HCEC 1CT (cell line): ENCODE results near the gene PHACTR1.

Source experiments
- DNase-seq: peaks from one replicate; pipeline ENCODE4 v3.0.0-alpha.2; 2017

PHACTR1 gene

GRCh38 chr6:13275435-13275989 lies 558.9 kb downstream of the PHACTR1 start:
- no peak for DNase-seq

DNA sequence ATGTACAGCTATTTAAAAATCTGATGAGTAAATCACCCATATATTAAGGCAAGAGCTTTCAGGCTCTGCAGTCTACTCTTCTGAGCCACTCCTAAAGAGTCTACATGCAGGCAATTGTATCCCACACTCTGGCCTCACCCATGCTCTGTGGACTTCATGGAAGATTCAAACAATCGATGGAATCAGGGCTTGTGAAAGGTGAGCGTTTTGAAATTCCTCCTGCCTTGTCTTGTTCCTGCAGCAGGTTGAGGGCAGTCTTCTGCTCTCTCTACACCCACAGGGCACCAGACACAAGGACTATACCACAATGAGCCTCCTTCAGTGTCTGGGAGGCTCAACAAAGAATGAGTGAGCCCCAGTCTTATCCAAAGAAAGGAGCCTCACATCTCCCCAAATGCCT lies 560.7 kb downstream of the PHACTR1 start:
- no peak for DNase-seq

- no peak for DNase-seq
Observed at GRCh38 chr6:13278164-13278563, 561.6 kb downstream of the PHACTR1 start.

DNA sequence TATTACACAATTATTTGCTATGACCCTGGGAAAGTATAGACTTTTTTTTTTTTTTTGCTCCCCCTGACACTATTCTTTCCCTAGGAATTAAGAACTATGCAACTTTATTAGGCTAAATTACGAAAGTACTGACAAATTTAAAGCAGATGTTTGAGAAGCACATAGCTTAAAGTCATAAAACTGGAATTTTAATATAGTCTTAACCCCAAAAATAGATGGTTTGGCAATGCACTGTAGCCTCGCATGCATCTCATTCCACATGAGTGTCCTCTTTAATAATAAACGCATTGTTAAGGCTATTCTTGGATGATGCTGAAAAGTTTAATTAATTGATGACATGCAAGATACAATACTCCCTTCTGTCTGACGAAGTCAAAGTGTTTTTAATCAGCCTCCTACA lies 562.4 kb downstream of the PHACTR1 start:
- peak; percentile 30 for DNase-seq

- DNase-seq, result no peak
Observed at GRCh38 chr6:13280254-13280653, 563.7 kb downstream of the PHACTR1 start.

DNA sequence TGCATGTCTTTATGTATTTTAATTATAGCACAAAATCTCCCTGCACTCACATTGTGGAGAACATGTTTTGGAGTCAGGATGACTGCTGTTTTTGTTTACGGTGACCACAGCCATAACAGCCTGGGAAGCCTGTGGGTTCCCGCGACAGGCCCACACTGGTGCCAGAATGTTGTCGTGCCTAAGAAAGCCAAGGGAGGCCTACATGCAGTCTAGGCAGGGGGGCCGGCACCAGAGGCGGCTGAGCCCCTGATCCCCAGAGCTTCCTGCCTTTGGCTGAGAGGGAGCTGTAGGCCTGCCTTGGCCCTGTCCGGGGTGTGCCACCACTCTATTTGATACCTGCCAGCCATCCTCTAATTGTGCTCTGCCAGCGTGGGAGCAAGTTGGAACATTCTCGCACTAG lies 565.1 kb downstream of the PHACTR1 start:
- DNase-seq, result no peak

DNA sequence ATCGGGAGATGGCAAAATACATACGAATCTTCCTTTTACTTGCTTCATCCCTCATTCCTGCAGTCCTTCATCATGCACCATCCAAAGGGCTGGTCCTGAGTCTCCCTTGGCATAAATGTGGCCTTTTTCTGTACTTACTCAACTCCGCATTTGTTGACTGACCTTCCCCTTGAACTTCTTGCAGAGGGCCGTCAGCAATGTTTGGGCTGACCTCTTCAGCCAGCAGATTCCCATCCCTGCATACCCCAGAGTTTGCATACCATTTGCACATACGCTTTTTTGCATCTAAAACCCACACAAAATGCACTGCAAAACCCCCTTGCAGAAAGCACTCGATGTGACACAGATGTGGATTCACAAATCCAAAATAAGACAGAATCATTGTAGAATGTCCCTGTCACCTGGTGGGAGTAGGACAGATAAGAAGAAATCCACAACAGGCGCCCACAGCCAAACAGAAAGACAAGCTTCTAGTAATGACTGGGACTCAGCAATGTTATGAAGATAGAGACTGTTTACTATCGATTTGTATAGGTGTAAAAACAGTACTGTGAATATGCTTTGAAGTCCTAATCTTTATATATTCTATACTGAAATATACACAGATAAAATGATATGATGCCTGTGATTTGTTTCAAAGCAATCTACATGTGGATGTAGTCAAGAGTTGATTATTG lies 566.0 kb downstream of the PHACTR1 start:
- no peak for DNase-seq

GRCh38 chr6:13283331-13283730 lies 566.8 kb downstream of the PHACTR1 start:
- DNase-seq, result no peak

- no peak for DNase-seq
Observed at GRCh38 chr6:13284646-13285045, 568.1 kb downstream of the PHACTR1 start.

- no peak for DNase-seq
Observed at GRCh38 chr6:13285705-13286104, 569.1 kb downstream of the PHACTR1 start.

- DNase-seq, result no peak
Observed at GRCh38 chr6:13286181-13286580, 569.6 kb downstream of the PHACTR1 start.

- DNase-seq, result no peak
Observed at GRCh38 chr6:13287104-13287503, 570.5 kb downstream of the PHACTR1 start.

- no peak for DNase-seq
Observed at GRCh38 chr6:13288481-13288880, 571.9 kb downstream of the PHACTR1 start.

DNA sequence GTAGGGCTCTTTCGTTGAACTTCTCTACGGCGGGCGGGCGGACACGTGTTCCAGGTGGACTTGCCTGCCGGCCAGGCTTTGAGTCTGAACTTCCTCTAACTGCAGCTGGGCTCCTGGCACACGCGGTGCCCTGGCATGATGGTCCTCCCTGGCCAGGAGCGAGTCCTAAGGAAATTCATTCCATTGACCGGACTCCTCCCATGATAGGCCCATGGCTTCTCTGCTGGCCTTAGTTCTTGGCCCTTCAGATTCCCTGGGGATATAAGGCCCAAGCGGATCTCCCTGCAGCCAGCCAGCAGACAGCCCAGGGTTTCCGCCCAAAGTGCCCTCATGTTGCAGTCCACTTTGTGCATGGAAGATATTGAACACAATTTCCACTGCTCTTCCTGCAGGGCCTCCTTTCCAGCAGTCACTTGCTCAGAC lies 572.4 kb downstream of the PHACTR1 start:
- DNase-seq, result no peak

DNA sequence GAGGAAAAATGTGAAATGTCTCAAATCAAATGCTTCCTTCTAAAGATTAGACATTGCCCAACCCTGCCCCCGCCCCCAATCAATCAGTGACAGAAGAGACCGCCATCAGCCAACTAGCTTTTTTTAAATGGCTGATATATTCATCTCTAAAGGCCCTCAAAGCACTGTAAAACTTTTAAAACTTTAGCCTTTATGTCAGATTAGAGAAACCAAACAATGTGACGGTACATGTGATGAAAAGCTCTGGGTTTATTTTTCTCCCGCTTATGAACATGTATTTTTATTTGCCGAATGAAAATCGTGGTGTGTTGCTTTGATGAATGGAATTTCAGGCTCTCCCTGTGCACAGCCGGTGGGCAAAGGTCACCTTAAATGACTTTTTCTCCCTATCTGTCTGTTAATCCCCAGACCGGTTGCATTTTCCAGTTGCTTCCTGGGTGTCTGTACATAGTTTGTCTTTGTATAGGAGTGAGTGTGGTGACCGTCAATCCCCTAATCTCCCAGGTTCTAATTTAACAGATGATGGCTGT lies 573.3 kb downstream of the PHACTR1 start:
- DNase-seq, result no peak

GRCh38 chr6:13290335-13290734 lies 573.8 kb downstream of the PHACTR1 start:
- no peak for DNase-seq

DNA sequence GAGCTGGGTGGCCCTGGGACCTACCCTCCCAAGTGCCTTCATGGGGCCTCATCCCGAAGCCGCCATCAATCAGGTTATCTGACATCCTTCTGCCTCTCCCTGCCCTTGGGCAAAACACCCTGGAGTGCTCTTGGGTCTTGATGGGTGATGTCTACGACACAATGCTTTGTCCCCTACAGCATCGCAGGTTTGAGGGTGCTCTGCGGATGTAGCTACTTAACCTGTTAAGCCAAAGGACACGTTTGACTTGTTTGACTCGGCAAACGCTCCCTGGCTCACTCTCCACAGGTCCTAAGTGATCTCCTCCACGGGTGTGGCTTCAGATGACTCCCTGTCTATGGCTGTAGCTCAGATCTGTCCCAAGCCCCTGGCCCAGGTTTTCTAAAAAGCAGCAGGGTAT lies 576.2 kb downstream of the PHACTR1 start:
- DNase-seq, result no peak

DNA sequence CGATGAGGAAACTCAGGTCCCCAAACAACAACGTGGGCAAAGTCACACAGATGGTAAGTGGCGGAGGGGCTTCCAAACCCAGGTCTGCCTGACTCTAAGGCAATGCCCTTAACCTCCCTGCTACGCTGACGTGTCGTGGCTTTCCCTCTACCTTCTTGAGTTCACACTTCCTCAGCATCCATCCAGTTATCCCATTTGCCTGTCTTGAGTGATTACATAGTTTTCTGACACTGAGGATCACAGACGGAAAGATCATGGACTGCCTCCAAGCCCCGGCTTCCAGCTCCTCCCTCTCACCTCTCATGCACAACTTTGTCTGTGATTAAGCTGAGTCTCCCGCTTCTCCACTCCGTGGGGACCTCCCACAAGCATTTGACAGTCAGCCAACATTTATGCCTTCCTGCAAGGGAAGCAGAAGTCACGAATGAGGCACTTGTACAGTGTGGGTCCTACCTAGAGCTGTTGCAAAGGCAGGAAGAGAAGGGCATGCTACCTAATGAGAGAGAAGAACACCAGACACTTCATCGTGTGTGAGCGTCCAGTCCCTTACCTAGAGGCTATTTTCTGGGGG lies 578.0 kb downstream of the PHACTR1 start:
- DNase-seq, result no peak

DNA sequence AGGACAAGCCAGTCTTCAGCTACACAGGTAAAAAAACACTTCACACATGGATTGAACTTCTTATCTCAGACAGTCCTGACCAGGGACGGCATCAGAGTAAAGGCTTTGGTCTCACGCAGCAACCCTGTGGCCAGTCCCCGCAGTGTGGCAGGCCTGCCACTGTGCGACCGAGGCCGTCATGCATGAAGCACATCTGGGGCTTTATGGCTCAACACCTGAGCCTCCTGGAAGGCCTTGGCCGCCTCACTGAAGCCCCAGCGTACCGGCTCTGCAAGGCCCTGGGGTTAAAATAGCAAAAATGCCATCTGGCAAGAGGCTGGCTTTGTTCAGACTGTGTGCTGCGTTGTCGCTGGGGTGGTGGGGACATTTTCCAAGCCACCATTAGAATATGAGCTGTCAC lies 579.0 kb downstream of the PHACTR1 start:
- no peak for DNase-seq

- no peak for DNase-seq
Observed at GRCh38 chr6:13296536-13296997, 580.0 kb downstream of the PHACTR1 start.

- no peak for DNase-seq
Observed at GRCh38 chr6:13297391-13297790, 580.8 kb downstream of the PHACTR1 start.

DNA sequence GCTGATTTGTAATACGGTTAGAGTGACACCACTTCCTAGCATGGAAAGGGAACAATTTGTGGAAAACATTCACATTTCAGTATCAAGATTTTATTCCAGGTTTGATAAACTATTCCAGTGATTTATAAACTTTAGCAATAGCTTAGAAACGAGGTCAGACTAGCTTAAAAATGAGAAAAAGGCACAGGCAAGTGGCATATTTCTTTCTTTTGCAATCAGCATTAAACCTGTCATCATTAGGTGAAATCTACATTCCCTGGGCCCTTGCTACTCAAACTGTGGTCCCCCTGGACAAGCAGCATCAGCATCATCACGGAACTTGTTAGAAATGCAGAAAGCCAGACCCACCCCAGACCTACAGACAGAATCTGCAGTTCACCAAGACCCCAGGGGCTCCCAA lies 581.9 kb downstream of the PHACTR1 start:
- no peak for DNase-seq

DNA sequence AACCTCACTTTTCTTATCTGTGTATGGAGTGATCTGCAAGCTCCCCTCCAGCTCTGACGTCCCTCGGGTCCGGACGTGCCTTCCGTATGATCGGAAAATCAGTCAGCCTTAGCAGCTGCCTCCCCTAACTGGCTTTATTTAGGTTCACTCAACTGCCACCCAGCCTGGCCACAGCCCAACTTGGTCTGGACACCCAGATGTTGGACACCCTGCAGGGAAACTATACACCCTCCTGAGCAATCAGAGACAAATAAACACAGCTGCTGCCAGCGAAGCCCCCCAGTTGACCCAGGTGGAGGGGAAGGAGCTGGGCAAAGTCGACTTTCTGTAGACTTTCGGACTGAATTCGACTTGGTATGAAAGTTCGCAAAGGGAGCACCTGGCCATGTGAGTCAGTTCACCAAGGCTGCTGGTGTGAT lies 582.8 kb downstream of the PHACTR1 start:
- no peak for DNase-seq

DNA sequence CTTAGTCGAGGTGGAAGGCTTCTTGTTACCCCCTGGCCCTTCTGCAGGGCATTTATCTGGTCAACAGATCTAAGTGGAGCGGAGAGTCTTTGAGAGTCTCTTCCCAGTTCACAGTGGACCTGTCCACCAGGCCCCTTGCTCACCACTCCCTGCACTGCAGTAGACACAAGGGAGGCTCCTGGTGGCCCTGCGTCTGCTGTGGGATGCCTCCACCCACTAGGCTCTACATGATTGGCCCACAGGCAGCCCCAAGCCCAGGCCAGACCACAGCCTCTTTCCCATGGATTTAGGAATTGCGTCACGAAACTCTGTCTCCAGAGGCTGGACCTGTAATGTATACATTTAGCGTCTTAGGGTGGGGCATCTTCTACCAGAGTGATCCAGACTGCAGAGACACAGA lies 583.4 kb downstream of the PHACTR1 start:
- DNase-seq, result no peak
